Glomerular endothelial cell (primary cell): ENCODE results near the gene KDM4B. TPM values are rescaled to one million over a fixed set of nuclear protein-coding genes. Genes with fewer than 3 reads are reported as not detected.
"Not testable (repeated sequence)": the region's sequence is repeated elsewhere in the genome, so short reads cannot be mapped to it uniquely, and the experiment has no call there.

Experiments used
- DNase-seq: peaks from one replicate; pipeline ENCODE4 v3.0.0-alpha.2; 2011; ENCODE audit warnings: low read depth, low spot score; ENCODE audit errors: extremely low read depth
- total RNA-seq: library from RNA; depleted of rRNA; stranded (reverse); fragments of >200 nt; gene quantifications from 2 replicates; pipeline ENCODE4 v1.2.3, GENCODE V29; 2015

Gene KDM4B
- total RNA-seq, 1 donor from 2014 or later, result 47.5 TPM

GRCh38 chr19:4966591-4966990 is 2.3 kb upstream of the KDM4B start:
- DNase-seq, result no peak

- DNase-seq, result no peak
These were observed 1.0 kb upstream of the KDM4B start for GRCh38 chr19:4967738-4968461.

GRCh38 chr19:4969292-4969771 is 419 bp downstream of the KDM4B start:
- DNase-seq, result no peak

GRCh38 chr19:4969772-4970531 is 1.0 kb downstream of the KDM4B start:
- DNase-seq, result no peak

DNA sequence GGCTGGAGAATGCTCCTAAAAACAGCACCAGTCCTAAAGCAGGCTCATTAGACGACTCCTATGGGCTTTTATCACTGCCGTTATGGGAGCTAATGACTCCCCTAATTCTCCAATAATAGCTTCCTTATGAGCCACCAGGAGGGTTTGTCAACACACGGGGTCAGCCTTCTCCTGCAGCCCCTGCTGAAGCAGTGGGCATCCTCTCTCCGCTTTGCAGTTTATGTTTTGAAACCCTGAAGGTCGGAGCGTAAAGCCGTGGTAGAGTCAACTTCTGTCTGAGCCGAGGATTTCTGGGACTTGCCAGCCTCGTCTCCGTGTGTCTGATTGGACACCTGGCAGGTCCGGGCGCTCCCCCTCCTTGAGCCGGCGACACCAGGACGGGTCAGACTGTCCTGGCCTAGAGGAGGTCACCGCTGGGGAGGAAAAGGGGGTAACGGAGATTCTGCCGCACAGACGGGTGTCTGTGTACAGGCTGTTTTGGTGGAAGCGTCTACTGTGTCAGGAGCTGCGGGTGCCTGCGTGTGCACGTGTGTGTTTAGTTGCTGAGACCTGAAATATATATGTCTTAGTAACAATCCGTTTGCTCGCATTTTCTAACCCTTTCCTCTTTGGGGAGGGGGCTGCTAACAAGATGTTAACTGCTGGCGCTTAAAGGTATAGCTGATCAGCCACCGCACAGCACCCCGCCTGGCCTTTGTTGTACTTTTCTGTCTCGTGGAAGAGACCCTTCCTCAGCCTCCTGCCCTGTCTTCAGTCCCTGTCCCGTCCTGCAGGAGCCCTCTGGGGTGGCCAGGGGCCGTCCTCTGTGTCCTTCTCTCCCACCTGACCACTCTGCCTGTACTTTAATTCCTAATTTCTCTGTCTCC is 1.9 kb downstream of the KDM4B start:
- no peak for DNase-seq

DNA sequence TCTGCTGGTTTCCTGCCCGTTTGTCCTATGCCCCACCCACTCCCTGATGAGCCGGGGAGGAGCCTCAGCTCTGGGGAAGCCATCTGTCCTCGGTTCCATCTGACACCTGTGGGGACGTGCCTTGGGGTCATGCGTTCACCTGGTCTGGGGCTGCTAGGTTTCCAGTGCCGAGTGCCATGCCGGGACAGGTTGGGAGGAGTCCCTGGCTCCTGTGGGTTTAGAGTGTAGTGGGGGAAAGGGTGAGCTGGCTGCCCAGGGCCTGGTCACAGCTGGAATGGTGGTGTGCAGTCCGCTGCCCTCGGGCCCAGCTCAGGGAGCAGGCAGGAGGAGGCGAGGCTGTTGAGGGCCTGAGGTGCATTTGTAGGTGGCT is 2.5 kb downstream of the KDM4B start:
- DNase-seq, result no peak

DNA sequence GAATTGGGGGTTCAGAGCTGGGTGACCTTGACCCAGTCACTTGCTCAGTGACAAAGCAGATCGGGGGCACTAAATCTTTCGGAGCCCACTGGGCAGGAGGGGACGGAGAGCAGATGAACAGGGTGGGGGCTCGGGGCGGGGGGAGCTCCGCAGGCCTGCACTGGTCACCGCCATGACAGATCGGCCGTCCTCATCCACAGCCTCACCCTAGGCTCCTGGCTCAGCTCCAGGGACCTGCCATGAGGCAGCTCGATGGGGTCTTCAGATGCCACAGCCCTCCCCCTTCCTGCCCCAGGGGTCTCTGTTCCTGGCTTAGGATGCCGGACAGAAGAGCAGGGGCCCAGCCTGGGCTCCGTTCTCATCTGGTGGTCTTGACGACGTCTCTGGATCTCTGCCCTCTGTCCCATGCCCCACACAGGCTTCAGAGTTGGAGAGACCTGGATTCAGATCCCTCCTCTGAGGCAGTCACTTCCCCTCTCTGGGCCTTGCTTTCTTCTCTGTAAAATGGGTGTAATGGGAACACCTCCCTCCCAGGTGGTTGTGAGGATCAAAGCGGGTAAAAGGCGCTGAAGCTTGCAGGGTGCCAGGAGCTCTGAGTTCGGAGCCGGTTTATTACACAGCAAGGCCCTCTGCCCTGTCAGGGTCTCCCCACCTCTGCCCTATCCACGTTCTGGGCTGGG is 3.0 kb downstream of the KDM4B start:
- no peak for DNase-seq

GRCh38 chr19:4972509-4973230 is 3.8 kb downstream of the KDM4B start:
- no peak for DNase-seq

GRCh38 chr19:4974880-4975469 is 6.1 kb downstream of the KDM4B start:
- no peak for DNase-seq

DNA sequence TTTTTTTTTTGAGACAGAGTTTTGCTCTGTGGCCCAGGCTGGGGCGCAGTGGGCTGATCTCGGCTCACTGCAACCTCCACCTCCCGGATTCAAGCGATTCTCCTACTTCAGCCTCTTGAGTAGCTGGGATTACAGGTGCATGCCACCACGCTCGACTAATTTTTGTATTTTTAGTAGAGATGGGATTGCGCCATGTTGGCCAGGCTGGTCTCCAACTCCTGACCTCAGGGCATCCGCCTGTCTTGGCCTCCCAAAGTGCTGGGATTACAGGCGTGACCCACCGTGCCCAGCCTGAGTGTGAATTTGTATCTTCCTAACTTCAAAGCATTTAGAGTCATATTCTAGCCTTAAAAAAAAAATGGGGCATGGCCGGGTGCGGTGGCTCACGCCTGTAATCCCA is 6.7 kb downstream of the KDM4B start:
- not testable (repeated sequence) for DNase-seq

DNA sequence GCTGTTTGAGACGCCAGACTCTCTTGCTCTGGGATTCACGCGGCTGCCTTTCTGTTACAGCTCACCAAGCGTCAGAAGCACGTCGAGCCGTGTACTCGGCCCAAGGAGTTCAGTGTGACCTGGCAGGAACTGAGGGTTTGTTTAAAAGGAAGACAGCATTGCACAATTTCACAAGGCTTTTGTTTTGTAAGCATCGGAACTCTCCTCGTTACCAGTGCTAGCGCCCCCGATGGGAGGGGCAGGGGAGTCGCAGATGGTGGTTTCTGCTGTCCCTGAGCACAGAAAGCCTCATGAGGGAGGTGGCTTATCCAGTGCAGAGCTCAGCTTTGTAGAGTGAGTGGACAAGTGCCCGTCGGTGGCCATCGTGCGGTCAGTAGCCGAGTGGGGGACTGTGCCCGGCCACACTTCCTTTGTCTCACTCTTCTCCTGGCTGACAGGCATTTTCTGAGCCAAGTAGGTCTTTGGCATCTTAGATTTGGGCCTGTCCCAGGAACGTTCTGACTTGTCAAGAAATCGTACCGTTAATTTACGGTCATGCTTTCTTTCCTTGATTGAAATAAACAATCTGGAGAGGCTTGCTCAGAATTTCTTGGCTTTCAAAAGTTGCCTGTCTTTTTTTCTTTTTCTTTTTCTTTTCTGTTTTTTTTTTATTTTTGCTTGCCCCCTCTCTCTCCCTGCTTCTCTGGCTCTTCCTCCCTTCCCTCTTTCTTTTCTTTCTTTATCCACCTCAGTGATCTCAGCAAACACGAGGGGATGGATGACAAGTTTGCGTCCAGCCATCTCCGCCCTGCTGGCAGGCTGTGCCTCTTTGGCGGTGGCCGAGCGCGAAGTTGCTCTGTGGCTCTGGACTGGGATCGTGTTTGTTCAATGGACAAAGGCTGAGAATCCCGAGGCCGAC is 7.7 kb downstream of the KDM4B start:
- DNase-seq, result no peak

GRCh38 chr19:4977299-4978174 is 8.6 kb downstream of the KDM4B start:
- no peak for DNase-seq

DNA sequence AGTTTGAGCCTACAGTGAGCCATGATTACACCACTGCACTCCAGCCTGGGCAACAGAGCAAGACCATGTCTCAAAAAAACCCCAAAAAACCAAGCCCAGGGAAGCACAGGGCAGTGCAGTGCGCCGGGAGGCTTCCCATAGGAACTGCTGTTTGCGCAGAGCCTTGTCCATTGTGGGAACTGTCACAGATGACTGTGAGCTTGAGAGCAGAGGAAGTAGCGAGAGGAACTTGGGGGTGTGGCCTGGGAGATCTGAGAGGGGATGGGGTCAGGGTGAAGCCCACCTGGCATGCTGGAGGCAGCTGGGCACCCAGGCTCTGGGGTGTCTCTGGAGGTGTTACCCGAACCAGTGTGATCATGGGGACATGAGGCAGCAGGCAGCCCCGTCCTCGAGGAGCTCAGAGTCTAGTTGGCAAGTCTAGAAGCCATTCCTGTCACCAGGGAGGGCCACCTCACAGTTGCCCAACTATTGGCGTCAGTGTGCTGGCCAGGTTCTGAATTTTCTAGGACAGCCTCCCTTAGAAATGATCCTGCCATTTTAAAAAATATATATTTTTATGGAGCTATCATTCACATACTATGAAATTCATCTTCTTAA is 10.4 kb downstream of the KDM4B start:
- no peak for DNase-seq

GRCh38 chr19:4980067-4980466 is 11.2 kb downstream of the KDM4B start:
- DNase-seq, result no peak

GRCh38 chr19:4980838-4981680 is 12.1 kb downstream of the KDM4B start:
- no peak for DNase-seq

GRCh38 chr19:4981681-4981958 is 12.7 kb downstream of the KDM4B start:
- no peak for DNase-seq
